Smooth muscle cell (in vitro differentiated cells): ENCODE results near the gene PDE9A. TPM values are rescaled to one million over a fixed set of nuclear protein-coding genes. Genes with fewer than 3 reads are reported as not detected.

ENCODE experiments used
- DNase-seq: peaks from one replicate; lab custom pipeline; 2025; ENCODE audit not compliant: unreplicated experiment; lab: John Stamatoyannopoulos, UW
- H2AFZ ChIP-seq: fragments of 200-600 bp; sonication (generic); 2 replicates; pipeline ENCODE4 v1.6.0; 2016; ENCODE audit warnings: antibody characterized with exemption, low read depth, mild to moderate bottlenecking
- H3F3A ChIP-seq: fragments of 200-600 bp; sonication (generic); 2 replicates; pipeline ENCODE4 v1.6.0; 2017; ENCODE audit warnings: antibody characterized with exemption, low read depth
- H3K27ac ChIP-seq: fragments of 200-600 bp; sonication (generic); 2 replicates; pipeline ENCODE4 v1.5.1; 2016; ENCODE audit warnings: low read depth, mild to moderate bottlenecking
- H3K27me3 ChIP-seq: fragments of 200-600 bp; sonication (generic); 2 replicates; pipeline ENCODE4 v1.6.1; 2016; ENCODE audit warnings: low read depth, mild to moderate bottlenecking
- H3K36me3 ChIP-seq: fragments of 200-600 bp; sonication (generic); 2 replicates; pipeline ENCODE4 v1.5.1; 2016; ENCODE audit warnings: low read depth
- H3K4me1 ChIP-seq: fragments of 200-600 bp; sonication (generic); 2 replicates; pipeline ENCODE4 v1.5.1; 2016; ENCODE audit warnings: low read depth
- H3K4me2 ChIP-seq: fragments of 200-600 bp; sonication (generic); 2 replicates; pipeline ENCODE4 v1.6.0; 2016; ENCODE audit warnings: mild to moderate bottlenecking
- H3K4me3 ChIP-seq: fragments of 200-600 bp; sonication (generic); 2 replicates; pipeline ENCODE4 v1.5.1; 2016; ENCODE audit warnings: mild to moderate bottlenecking
- H3K79me2 ChIP-seq: fragments of 200-600 bp; sonication (generic); 2 replicates; pipeline ENCODE4 v1.6.0; 2016; ENCODE audit warnings: low read depth, mild to moderate bottlenecking
- H3K9ac ChIP-seq: fragments of 200-600 bp; sonication (generic); 2 replicates; pipeline ENCODE4 v1.6.0; 2016; ENCODE audit warnings: low read depth
- H3K9me3 ChIP-seq: fragments of 200-600 bp; sonication (generic); replicated peaks from 2 replicates; pipeline ENCODE4 v1.5.1; 2016; ENCODE audit warnings: low read depth
- H4K20me1 ChIP-seq: fragments of 200-600 bp; sonication (generic); 2 replicates; pipeline ENCODE4 v1.6.0; 2016; ENCODE audit warnings: low read depth
- CTCF ChIP-seq: fragments of 200-600 bp; sonication (generic); IDR thresholded peaks from 2 replicates; pipeline ENCODE4 v1.5.1; 2017; ENCODE audit warnings: borderline replicate concordance, mild to moderate bottlenecking, antibody characterized with exemption; ENCODE audit not compliant: insufficient read depth, poor library complexity, severe bottlenecking
- whole genome bisulfite sequencing: methylation state at CpG from one replicate; pipeline ENCODE4 v1.1.7; 2016; ENCODE audit warnings: low lambda C conversion rate; 5-methylcytosine and 5-hydroxymethylcytosine counted together
- polyA plus RNA-seq: library from polyadenylated mRNA; unstranded; fragments of >200 nt; fragmentation: Nextera tagmentation; extraction: Ambion mirVana; gene quantifications from 2 replicates; pipeline ENCODE4 v1.2.1, GENCODE V29; 2016
- total RNA-seq: library from RNA; depleted of rRNA; stranded (reverse); fragments of >200 nt; gene quantifications from 2 replicates; pipeline ENCODE4 v1.2.3, GENCODE V29; 2014

PDE9A gene
- total and polyA plus RNA-seq, 2 experiments from 2014 or later, result 4.3 to 12.3 TPM

DNA sequence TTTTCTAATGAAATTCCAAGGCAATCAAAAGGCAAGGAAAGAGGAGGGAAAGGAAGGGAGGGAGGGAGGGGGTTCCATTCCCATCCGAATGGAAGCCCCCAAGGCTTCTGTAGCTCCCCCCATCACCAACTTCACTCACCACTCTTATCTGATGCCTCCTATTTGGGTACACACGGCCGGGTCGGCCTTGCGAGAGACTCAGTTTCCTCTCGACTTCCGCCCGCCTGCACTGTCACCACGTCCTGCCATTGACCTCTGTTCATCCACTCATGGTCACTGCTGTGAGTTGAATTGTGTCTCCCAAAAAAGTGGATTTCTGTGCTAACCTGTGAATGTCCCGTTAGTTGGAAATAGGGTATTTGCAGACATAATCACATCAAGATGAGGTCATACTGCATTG, 11.2 kb downstream of the PDE9A start:
- Histone ChIP-seq H3K4me2 (no peak overlapping the region), H3K27ac (no peak overlapping the region), H3K4me3 (no peak overlapping the region), H3K36me3 (no peaks in the 10 kb centered on the region), H4K20me1 (peaks cover 51% of the 10 kb centered on the region), H3K4me1 (no peaks in the 10 kb centered on the region), H3K27me3 (no peaks in the 10 kb centered on the region), H3K9ac (no peak overlapping the region), H3F3A (no peaks in the 10 kb centered on the region), H3K9me3 (no peaks in the 10 kb centered on the region), H2AFZ (no peak overlapping the region), H3K79me2 (no peaks in the 10 kb centered on the region)
- 95% methylated on average over 10 of the region's 10 CpGs for WGBS
- DNase-seq, result no peak
- TF ChIP-seq CTCF, result no peak

GRCh38 chr21:42665026-42665425, 11.6 kb downstream of the PDE9A start:
- H4K20me1 ChIP-seq, result peaks cover 50% of the 10 kb centered on the region
- H3K79me2 ChIP-seq, result no peaks in the 10 kb centered on the region
- H3K4me1 ChIP-seq, result no peaks in the 10 kb centered on the region
- no peak overlapping the region for H3K4me2 ChIP-seq
- no peaks in the 10 kb centered on the region for H3K9me3 ChIP-seq
- no peak for TF ChIP-seq CTCF
- no peak overlapping the region for H3K4me3 ChIP-seq
- H2AFZ ChIP-seq, result no peak overlapping the region
- no peaks in the 10 kb centered on the region for H3K36me3 ChIP-seq
- no peak for DNase-seq
- H3K27me3 ChIP-seq, result no peaks in the 10 kb centered on the region
- H3K9ac ChIP-seq, result no peak overlapping the region
- H3K27ac ChIP-seq, result no peak overlapping the region
- WGBS, result 68% methylated on average over 8 of the region's 8 CpGs
- no peaks in the 10 kb centered on the region for H3F3A ChIP-seq

DNA sequence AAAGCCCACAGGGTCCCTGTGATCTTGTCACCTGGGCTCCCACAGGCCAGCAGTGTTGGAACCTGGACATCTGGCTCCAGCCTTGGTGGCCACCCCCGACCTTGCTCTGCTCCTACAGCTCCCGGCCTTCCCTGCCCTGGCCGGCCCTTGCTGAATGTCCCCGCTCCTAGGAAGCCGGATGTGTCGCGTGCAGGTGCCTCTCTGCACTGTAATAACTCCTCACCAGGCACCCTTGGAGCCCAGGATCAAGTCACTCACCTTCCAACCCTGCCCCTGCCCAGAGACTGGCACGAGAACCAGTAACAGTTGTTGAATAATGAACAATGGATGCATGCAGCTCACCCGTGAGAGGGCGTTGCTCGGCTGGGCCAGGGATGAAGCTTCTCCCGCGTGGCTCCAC, 12.1 kb downstream of the PDE9A start:
- Histone ChIP-seq H2AFZ (no peak overlapping the region), H3K27ac (no peak overlapping the region), H3K36me3 (no peaks in the 10 kb centered on the region), H3K9ac (no peak overlapping the region), H3K4me3 (no peak overlapping the region), H3K27me3 (no peaks in the 10 kb centered on the region), H3K79me2 (no peaks in the 10 kb centered on the region), H3K4me2 (no peak overlapping the region), H3K4me1 (no peaks in the 10 kb centered on the region), H4K20me1 (peaks cover 46% of the 10 kb centered on the region), H3F3A (no peaks in the 10 kb centered on the region), H3K9me3 (no peaks in the 10 kb centered on the region)
- DNase-seq, result no peak
- TF ChIP-seq CTCF, result no peak
- WGBS, result 96% methylated on average over 13 of the region's 13 CpGs

DNA sequence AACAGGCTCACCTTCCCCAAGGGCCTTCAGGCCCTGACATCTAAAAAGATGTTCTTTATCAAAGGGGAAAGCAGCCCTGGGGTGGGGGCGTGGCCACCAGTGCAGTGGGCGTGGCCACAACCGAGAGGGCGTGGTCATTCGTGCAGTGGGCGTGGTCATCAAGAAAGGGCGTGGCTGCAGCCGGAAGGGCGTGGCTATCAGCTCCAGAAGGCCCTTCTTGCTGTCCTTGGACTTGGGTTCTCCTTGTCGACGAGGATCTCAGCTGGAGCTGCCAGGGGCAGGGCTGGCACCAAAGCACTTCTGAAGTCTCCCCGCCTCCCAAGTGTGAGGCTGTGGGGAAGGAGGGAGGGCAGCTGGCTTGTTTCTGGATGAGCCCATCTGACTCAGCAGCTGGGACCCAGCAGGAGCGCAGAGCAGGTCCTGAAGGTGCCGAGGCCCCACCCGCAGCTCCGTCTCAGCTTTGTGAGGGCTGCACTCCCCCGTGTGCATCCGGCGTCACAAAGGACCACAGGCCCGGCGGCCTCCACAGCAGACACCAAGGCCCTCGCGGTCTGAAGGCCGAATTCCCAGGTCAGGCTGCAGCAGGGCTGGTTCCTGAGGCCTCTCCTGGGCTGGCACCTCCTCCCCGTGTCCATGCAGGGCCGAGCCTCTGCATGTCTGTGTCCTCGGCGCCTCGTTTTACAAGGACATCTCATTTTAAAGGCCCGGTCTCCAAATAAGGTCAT, 12.8 kb downstream of the PDE9A start:
- Histone ChIP-seq H3F3A (peaks cover 2% of the 10 kb centered on the region), H3K4me2 (no peak overlapping the region), H3K9ac (no peak overlapping the region), H3K27ac (no peak overlapping the region), H3K9me3 (no peaks in the 10 kb centered on the region), H3K4me3 (no peak overlapping the region), H4K20me1 (peaks cover 49% of the 10 kb centered on the region), H3K27me3 (no peaks in the 10 kb centered on the region), H3K4me1 (peaks cover 5% of the 10 kb centered on the region), H2AFZ (no peak overlapping the region), H3K79me2 (no peaks in the 10 kb centered on the region), H3K36me3 (no peaks in the 10 kb centered on the region)
- no peak for TF ChIP-seq CTCF
- no peak for DNase-seq
- 91% methylated on average over 24 of the region's 30 CpGs for WGBS
